ENCODE measurements around the gene OR4F6.

Gene OR4F6

GRCh38 chr15:101852356-101852755, 49.0 kb downstream of the OR4F6 start:
- no peak overlapping the region for H3K9ac ChIP-seq (ENCODE audit: low read depth, low read length)
- no peaks in the 10 kb centered on the region for H3K9me3 ChIP-seq (ENCODE audit: insufficient read depth, low read depth, low read length)
- no peaks in the 10 kb centered on the region for H3K27me3 ChIP-seq (ENCODE audit: insufficient read depth, low read length)
- H3K36me3 ChIP-seq (ENCODE audit: insufficient read depth, low read depth, low read length), result no peaks in the 10 kb centered on the region
- no peaks in the 10 kb centered on the region for H3K4me1 ChIP-seq (ENCODE audit: insufficient read depth, low read length)
- H3K27ac ChIP-seq (ENCODE audit: low read length), result no peak overlapping the region
- H3K4me3 ChIP-seq (ENCODE audit: low read length), result no peak overlapping the region
